Measurements from ENCODE around the gene OR5A1. TPM values are rescaled to one million over a fixed set of nuclear protein-coding genes. Genes with fewer than 3 reads are reported as not detected.

The OR5A1 gene
- polyA plus RNA-seq = not detected
- long read RNA-seq, donor 1 = 0 reads
- long read RNA-seq, donor 2 = 0 reads
- long read RNA-seq, donor 3 = 0 reads
- long read RNA-seq, donor 4 = 0 reads
- long read RNA-seq, donor 5 = 0 reads
- long read RNA-seq, donor 6 = 0 reads
- long read RNA-seq, donor 7 = 0 reads
- long read RNA-seq, donor 8 = 0 reads
- long read RNA-seq, donor 9 = 0 reads
- long read RNA-seq, donor 10 = 0 reads

- Histone ChIP-seq H3K4me1 (ENCODE audit: control insufficient read depth in 3 of 3, insufficient read depth in 2 of 3, low read depth in 1 of 3, low read length in 2 of 3) (no peaks in the 10 kb centered on the region), H3K36me3 (ENCODE audit: control insufficient read depth in 3 of 3, insufficient read depth in 2 of 3, low read depth in 1 of 3, low read length in 3 of 3) (no peaks in the 10 kb centered on the region), H3K27me3 (ENCODE audit: control insufficient read depth in 3 of 3, insufficient read depth in 3 of 3, low read length in 3 of 3) (no peaks in the 10 kb centered on the region), H3K9me3 (ENCODE audit: control insufficient read depth in 2 of 2, insufficient read depth in 1 of 2, low read depth in 1 of 2, low read length in 1 of 2) (no peaks in the 10 kb centered on the region), H3K27ac (ENCODE audit: low read depth in 1 of 3, low read length in 2 of 3) (no peak within 1 kb of the TSS), H3K4me3 (ENCODE audit: low read depth in 1 of 3, low read length in 3 of 3) (no peak within 1 kb of the TSS)
- no peak for DNase-seq
- no peak for FAIRE-seq
- 59 to 73% (median 62%) methylated on average over 3 of the region's 3 CpGs for WGBS, 3 donors
These were observed at the start of gene OR5A1 for GRCh38 chr11:59436169-59436568. Gene OR5A1 (plus strand): TSS chr11:59436469. CDS start chr11:59443169, 6,700 bp downstream.

DNA sequence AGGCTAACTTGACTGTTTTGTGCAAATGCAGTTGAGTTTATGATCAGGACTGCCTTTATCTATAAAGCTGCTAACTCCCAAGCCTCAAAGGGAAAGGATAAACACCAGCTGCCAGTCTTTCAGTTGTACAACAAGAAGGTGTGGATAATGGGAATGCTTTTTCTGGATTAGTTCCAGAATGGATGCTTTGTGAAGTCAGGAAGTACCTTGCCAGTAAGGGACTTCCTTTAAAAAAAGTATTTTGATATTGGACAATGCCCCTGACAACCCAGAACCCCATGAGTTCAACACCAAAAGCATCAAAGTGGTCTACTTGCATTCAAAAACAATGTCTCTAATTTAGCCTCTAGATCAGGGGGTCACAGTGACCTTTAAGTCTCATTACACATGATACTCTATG, 42.1 kb upstream of the OR5A1 start:
- no peak for DNase-seq
- Histone ChIP-seq H3K27me3 (ENCODE audit: control insufficient read depth in 3 of 3, insufficient read depth in 3 of 3, low read length in 3 of 3) (no peaks in the 10 kb centered on the region), H3K4me3 (ENCODE audit: low read depth in 1 of 3, low read length in 3 of 3) (no peak overlapping the region), H3K36me3 (ENCODE audit: control insufficient read depth in 3 of 3, insufficient read depth in 2 of 3, low read depth in 1 of 3, low read length in 3 of 3) (no peaks in the 10 kb centered on the region), H3K27ac (ENCODE audit: low read depth in 1 of 3, low read length in 2 of 3) (no peak overlapping the region), H3K9me3 (ENCODE audit: control insufficient read depth in 2 of 2, insufficient read depth in 1 of 2, low read depth in 1 of 2, low read length in 1 of 2) (no peaks in the 10 kb centered on the region), H3K4me1 (ENCODE audit: control insufficient read depth in 3 of 3, insufficient read depth in 2 of 3, low read depth in 1 of 3, low read length in 2 of 3) (no peaks in the 10 kb centered on the region)
- no peak for FAIRE-seq

DNA sequence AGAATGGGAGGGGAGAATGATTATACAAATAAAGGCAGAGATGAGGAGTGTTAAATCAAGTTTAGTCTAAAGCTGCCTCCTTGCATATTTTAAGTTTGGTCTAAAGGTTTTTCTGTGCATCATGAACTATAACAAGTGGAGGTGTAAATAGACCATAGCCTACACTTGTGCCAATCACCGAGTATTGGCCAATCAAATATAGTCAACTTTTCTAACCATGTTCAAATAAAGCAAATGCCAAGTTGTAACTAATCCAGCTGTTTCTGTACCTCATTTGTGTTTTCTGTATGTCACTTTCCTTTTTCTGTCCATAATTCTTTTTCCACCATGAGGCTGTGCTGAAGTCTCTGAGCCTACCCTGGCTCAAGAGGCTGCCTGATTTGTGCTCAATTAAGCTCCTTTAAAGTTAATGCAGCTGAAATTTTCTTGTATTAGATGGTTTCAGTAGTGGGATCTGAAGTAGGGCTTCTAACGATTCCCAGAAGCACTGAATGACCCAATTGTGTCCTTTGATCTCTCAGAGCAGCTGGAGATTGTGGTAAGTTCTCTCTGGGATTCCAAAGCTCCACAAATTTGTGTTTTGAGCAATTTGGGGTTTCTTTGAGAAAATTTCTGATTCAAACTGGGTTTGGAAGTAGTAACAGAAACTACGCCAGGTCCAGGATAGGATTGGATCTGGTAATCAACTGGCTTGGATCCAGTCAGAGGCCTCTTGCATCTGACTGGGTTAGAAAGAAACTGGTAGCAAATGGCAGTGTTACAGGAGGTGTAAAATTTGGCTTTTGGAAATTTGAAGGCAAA, 35.6 kb upstream of the OR5A1 start:
- H3K27me3 ChIP-seq (ENCODE audit: control insufficient read depth in 3 of 3, insufficient read depth in 3 of 3, low read length in 3 of 3) = no peaks in the 10 kb centered on the region
- WGBS, 3 donors = 73 to 80% (median 79%) methylated on average over 3 of the region's 3 CpGs

DNA sequence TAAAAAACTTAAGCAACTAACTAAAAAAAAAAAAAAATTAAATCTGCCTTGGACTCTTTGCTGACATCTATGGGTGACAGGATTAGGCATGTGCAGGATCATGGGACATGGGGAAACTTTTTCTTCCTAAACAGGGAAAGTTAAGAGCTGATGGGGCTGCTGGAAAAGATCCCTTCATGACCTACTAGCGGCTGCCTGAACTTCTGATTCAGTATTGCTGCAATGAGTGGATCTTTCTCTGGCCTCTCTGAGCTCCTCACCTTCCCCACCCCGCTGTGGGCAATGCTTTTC, 35.1 kb upstream of the OR5A1 start:
- WGBS, 3 donors = 55 to 59% (median 59%) methylated on average over 2 of the region's 2 CpGs
- FAIRE-seq (no peak), DNase-seq (no peak)
- H3K4me3 ChIP-seq (ENCODE audit: low read depth in 1 of 3, low read length in 3 of 3) = no peak overlapping the region
- H3K27me3 ChIP-seq (ENCODE audit: control insufficient read depth in 3 of 3, insufficient read depth in 3 of 3, low read length in 3 of 3) = no peaks in the 10 kb centered on the region
- H3K27ac ChIP-seq (ENCODE audit: low read depth in 1 of 3, low read length in 2 of 3) = no peak overlapping the region
- H3K9me3 ChIP-seq (ENCODE audit: control insufficient read depth in 2 of 2, insufficient read depth in 1 of 2, low read depth in 1 of 2, low read length in 1 of 2) = peaks cover 0 to 6% of the 10 kb centered on the region in 2 donors
- no peaks in the 10 kb centered on the region for H3K4me1 ChIP-seq (ENCODE audit: control insufficient read depth in 3 of 3, insufficient read depth in 2 of 3, low read depth in 1 of 3, low read length in 2 of 3)
- no peaks in the 10 kb centered on the region for H3K36me3 ChIP-seq (ENCODE audit: control insufficient read depth in 3 of 3, insufficient read depth in 2 of 3, low read depth in 1 of 3, low read length in 3 of 3)

More for the DNA sequence above, 35.6 kb upstream of the OR5A1 start:
- no peak overlapping the region for H3K4me3 ChIP-seq (ENCODE audit: low read depth in 1 of 3, low read length in 3 of 3)
- peaks cover 0 to 6% of the 10 kb centered on the region in 2 donors for H3K9me3 ChIP-seq (ENCODE audit: control insufficient read depth in 2 of 2, insufficient read depth in 1 of 2, low read depth in 1 of 2, low read length in 1 of 2)
- no peak overlapping the region for H3K27ac ChIP-seq (ENCODE audit: low read depth in 1 of 3, low read length in 2 of 3)
- no peak for FAIRE-seq
- H3K4me1 ChIP-seq (ENCODE audit: control insufficient read depth in 3 of 3, insufficient read depth in 2 of 3, low read depth in 1 of 3, low read length in 2 of 3) = no peaks in the 10 kb centered on the region
- H3K36me3 ChIP-seq (ENCODE audit: control insufficient read depth in 3 of 3, insufficient read depth in 2 of 3, low read depth in 1 of 3, low read length in 3 of 3) = no peaks in the 10 kb centered on the region
- no peak for DNase-seq

DNA sequence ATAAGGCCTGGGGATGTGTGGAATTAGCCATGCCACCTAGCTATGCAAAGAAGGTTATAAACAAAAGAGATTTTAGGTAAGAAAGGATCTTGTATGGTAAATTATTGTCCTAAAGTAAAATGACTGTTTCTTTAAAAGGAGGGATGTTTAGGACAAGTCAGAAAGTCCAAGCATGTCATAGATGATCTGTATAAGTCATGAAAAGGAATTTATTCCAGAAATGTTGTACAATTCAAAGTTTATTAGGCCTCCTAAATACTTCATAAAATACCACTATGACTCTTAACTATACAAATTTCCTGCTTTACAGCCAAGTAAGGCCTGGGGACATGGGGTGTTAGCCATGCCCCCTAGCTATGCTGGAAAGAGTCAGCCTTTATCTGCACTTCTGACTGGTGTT, 32.7 kb upstream of the OR5A1 start:
- no peak overlapping the region for H3K27ac ChIP-seq (ENCODE audit: low read depth in 1 of 3, low read length in 2 of 3)
- DNase-seq (no peak), FAIRE-seq (no peak)
- H3K4me3 ChIP-seq (ENCODE audit: low read depth in 1 of 3, low read length in 3 of 3) = no peak overlapping the region
- H3K9me3 ChIP-seq (ENCODE audit: control insufficient read depth in 2 of 2, insufficient read depth in 1 of 2, low read depth in 1 of 2, low read length in 1 of 2) = peaks cover 0 to 6% of the 10 kb centered on the region in 2 donors
- H3K27me3 ChIP-seq (ENCODE audit: control insufficient read depth in 3 of 3, insufficient read depth in 3 of 3, low read length in 3 of 3) = no peaks in the 10 kb centered on the region
- no peaks in the 10 kb centered on the region for H3K4me1 ChIP-seq (ENCODE audit: control insufficient read depth in 3 of 3, insufficient read depth in 2 of 3, low read depth in 1 of 3, low read length in 2 of 3)
- H3K36me3 ChIP-seq (ENCODE audit: control insufficient read depth in 3 of 3, insufficient read depth in 2 of 3, low read depth in 1 of 3, low read length in 3 of 3) = no peaks in the 10 kb centered on the region

DNA sequence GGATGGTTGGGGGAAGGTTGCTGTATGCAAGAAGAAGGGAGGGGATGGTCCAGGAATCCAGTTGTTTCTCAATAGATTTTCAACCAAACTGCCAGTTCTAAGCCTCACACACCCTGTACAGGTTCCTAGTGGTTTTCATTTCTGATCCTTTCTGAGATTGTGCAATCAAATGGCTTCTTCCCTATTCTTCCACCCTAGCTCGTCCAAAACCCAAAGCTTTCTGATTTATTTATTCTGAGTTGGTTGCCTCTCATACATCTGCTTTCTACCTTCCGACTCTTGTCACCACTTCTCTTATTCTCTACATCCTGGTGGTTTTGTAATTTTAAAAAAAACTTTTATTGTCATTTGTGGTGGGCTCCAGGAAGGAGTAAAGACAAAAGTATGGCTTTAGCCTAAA, 22.6 kb upstream of the OR5A1 start:
- Histone ChIP-seq H3K4me3 (ENCODE audit: low read depth in 1 of 3, low read length in 3 of 3) (no peak overlapping the region), H3K9me3 (ENCODE audit: control insufficient read depth in 2 of 2, insufficient read depth in 1 of 2, low read depth in 1 of 2, low read length in 1 of 2) (no peaks in the 10 kb centered on the region), H3K27ac (ENCODE audit: low read depth in 1 of 3, low read length in 2 of 3) (no peak overlapping the region), H3K36me3 (ENCODE audit: control insufficient read depth in 3 of 3, insufficient read depth in 2 of 3, low read depth in 1 of 3, low read length in 3 of 3) (no peaks in the 10 kb centered on the region), H3K27me3 (ENCODE audit: control insufficient read depth in 3 of 3, insufficient read depth in 3 of 3, low read length in 3 of 3) (no peaks in the 10 kb centered on the region), H3K4me1 (ENCODE audit: control insufficient read depth in 3 of 3, insufficient read depth in 2 of 3, low read depth in 1 of 3, low read length in 2 of 3) (no peaks in the 10 kb centered on the region)
- FAIRE-seq (no peak), DNase-seq (no peak)
- WGBS, 3 donors = 55 to 69% (median 64%) methylated on average over 2 of the region's 2 CpGs

GRCh38 chr11:59415111-59415510, 21.2 kb upstream of the OR5A1 start:
- H3K4me1 ChIP-seq (ENCODE audit: control insufficient read depth in 3 of 3, insufficient read depth in 2 of 3, low read depth in 1 of 3, low read length in 2 of 3) = no peaks in the 10 kb centered on the region
- H3K4me3 ChIP-seq (ENCODE audit: low read depth in 1 of 3, low read length in 3 of 3) = no peak overlapping the region
- DNase-seq (no peak), FAIRE-seq (no peak)
- H3K27me3 ChIP-seq (ENCODE audit: control insufficient read depth in 3 of 3, insufficient read depth in 3 of 3, low read length in 3 of 3) = no peaks in the 10 kb centered on the region
- H3K9me3 ChIP-seq (ENCODE audit: control insufficient read depth in 2 of 2, insufficient read depth in 1 of 2, low read depth in 1 of 2, low read length in 1 of 2) = no peaks in the 10 kb centered on the region
- 60 to 75% (median 70%) methylated on average over 1 of the region's 1 CpG for WGBS, 3 donors
- H3K27ac ChIP-seq (ENCODE audit: low read depth in 1 of 3, low read length in 2 of 3) = no peak overlapping the region
- H3K36me3 ChIP-seq (ENCODE audit: control insufficient read depth in 3 of 3, insufficient read depth in 2 of 3, low read depth in 1 of 3, low read length in 3 of 3) = no peaks in the 10 kb centered on the region

GRCh38 chr11:59416613-59417012, 19.7 kb upstream of the OR5A1 start:
- Histone ChIP-seq H3K4me3 (ENCODE audit: low read depth in 1 of 3, low read length in 3 of 3) (no peak overlapping the region), H3K27ac (ENCODE audit: low read depth in 1 of 3, low read length in 2 of 3) (no peak overlapping the region), H3K9me3 (ENCODE audit: control insufficient read depth in 2 of 2, insufficient read depth in 1 of 2, low read depth in 1 of 2, low read length in 1 of 2) (no peaks in the 10 kb centered on the region), H3K4me1 (ENCODE audit: control insufficient read depth in 3 of 3, insufficient read depth in 2 of 3, low read depth in 1 of 3, low read length in 2 of 3) (no peaks in the 10 kb centered on the region), H3K27me3 (ENCODE audit: control insufficient read depth in 3 of 3, insufficient read depth in 3 of 3, low read length in 3 of 3) (no peaks in the 10 kb centered on the region), H3K36me3 (ENCODE audit: control insufficient read depth in 3 of 3, insufficient read depth in 2 of 3, low read depth in 1 of 3, low read length in 3 of 3) (no peaks in the 10 kb centered on the region)
- FAIRE-seq (no peak), DNase-seq (no peak)
- WGBS, 3 donors = 82 to 93% (median 84%) methylated on average over 5 of the region's 5 CpGs

DNA sequence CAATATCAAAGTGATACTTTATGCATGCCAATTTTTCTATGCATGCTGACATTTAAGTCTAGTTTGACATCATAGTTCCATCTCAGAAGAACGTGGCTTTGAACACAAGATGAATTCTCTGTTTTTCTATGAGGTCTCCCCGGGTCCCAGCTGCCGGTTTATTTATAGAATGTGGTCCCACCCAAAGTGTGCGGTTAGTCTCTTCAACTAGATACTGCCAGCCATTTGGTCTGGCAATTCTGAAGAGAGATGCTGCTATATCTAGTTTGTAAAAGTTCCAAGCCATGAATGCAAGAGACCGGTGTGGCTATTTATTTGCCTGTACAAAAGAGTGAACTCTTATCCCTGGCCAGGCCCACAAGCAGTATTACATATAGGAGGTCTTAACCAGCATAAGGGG, 19.2 kb upstream of the OR5A1 start:
- FAIRE-seq = no peak
- DNase-seq = no peak

More for the DNA sequence above, 19.2 kb upstream of the OR5A1 start:
- H3K9me3 ChIP-seq (ENCODE audit: control insufficient read depth in 2 of 2, insufficient read depth in 1 of 2, low read depth in 1 of 2, low read length in 1 of 2) = no peaks in the 10 kb centered on the region
- no peaks in the 10 kb centered on the region for H3K36me3 ChIP-seq (ENCODE audit: control insufficient read depth in 3 of 3, insufficient read depth in 2 of 3, low read depth in 1 of 3, low read length in 3 of 3)
- H3K27ac ChIP-seq (ENCODE audit: low read depth in 1 of 3, low read length in 2 of 3) = no peak overlapping the region
- H3K4me3 ChIP-seq (ENCODE audit: low read depth in 1 of 3, low read length in 3 of 3) = no peak overlapping the region
- no peaks in the 10 kb centered on the region for H3K27me3 ChIP-seq (ENCODE audit: control insufficient read depth in 3 of 3, insufficient read depth in 3 of 3, low read length in 3 of 3)
- WGBS, 3 donors = 56 to 75% (median 63%) methylated on average over 5 of the region's 5 CpGs
- no peaks in the 10 kb centered on the region for H3K4me1 ChIP-seq (ENCODE audit: control insufficient read depth in 3 of 3, insufficient read depth in 2 of 3, low read depth in 1 of 3, low read length in 2 of 3)

Data from small intestine (tissue), 16 donors.